ENCODE results near the gene CTNNAL1.
"Not testable (repeated sequence)": the region's sequence is repeated elsewhere in the genome, so short reads cannot be mapped to it uniquely, and the experiment has no call there.

Gene CTNNAL1

DNA sequence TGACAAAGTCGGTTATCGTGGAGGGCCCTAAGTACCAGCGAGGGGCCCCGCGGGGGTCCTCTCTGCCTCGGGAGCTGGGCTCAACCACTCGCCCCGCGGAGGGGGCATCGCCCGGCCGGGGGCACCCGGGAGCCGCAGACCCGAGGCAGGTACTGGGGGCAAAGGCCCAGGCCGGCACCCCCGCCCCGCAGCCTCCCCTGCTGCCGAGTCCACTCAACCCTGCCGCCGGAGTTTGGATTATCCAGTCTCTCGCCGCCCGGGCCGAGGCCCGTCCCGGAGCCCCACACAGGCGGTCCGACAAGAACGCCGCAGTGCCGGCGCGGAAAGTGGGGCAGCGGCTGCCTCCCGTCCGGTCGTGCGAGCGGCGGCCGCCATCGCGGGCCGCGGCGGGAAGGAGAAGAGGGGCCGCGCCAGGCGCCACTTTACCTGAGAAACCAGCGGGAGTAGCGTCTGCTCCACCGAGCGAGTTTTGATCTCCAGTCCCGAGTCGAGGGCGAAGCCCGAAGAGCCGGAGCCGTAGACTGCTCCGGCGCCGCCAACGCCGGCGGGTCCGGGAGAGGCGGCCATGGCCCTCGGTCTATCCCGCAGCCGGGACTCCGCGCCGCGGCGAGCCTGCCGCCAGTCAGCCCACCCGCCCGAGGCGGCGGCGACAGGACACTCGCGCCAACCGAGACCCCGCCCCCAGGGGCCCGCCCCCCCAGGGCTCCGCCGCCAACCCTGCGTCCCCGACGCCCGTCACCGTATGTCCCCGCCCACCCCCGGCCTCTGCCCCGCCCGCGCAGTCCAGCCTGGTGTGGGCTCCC is at the start of gene CTNNAL1:
TSS of gene CTNNAL1 (minus strand) at position 624 of the 803 bp plus-strand sequence. CDS start at position 567, 57 bp downstream.
- DNase-seq, result peak; percentile 79

- DNase-seq, result no peak
These were observed 49.2 kb upstream of the CTNNAL1 start for GRCh38 chr9:109062543-109062942.

GRCh38 chr9:109060191-109060590 is 46.9 kb upstream of the CTNNAL1 start:
- no peak for DNase-seq

DNA sequence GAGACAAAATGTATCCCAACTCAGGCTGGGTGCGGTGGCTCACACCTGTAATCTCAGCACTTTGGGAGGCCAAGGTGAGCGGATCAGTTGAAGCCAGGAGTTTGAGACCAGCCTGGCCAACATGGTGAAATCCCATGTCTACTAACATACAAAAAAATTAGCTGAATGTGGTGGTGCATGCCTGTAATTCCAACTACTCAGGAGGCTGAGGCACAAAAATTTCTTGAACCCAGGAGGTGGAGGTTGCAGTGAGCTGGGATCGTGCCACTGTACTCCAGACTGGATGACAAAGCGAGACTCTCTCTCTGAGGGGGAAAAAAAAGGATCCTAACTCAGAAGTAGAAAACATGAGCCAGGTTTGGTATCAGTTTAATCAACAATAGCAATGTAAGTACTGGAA is 39.8 kb upstream of the CTNNAL1 start:
- DNase-seq, result not testable (repeated sequence)

DNA sequence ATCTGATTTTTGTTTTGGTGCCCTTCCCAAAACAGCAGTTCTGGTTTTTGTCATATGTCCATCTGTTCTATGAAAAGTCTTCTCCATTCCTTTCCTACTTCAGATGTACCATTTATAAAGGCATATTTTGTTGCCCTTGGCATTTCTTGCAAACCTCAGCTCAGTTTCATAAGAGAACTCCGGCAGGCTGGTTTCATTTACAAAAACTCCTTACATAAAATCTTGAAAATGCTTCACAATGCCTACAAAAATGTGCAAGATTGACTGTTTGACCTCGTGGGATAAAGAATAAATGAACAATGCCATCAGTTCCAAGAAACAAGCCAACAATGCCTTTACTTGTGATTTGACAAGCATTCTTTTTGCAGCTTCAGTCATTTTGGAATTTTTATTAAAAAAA is 39.1 kb upstream of the CTNNAL1 start:
- no peak for DNase-seq

DNA sequence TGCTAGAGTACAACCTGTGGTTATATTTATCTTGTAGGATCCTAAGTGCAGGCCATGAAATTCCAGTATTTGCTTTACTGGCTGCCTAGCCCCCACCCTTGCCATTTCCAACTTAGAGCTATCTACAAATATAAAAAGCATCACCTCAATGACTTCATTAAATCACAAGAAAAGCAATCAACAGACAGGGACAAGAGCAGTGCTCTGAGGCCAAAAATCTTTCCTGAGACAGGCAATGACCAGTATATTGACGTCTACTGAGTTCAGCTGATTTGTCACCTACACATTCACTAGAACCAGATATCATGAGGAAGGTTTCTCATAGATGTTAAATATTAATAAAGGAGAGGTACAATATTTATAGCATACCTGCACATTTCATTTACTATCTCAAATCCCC is 38.4 kb upstream of the CTNNAL1 start:
- DNase-seq, result no peak

DNA sequence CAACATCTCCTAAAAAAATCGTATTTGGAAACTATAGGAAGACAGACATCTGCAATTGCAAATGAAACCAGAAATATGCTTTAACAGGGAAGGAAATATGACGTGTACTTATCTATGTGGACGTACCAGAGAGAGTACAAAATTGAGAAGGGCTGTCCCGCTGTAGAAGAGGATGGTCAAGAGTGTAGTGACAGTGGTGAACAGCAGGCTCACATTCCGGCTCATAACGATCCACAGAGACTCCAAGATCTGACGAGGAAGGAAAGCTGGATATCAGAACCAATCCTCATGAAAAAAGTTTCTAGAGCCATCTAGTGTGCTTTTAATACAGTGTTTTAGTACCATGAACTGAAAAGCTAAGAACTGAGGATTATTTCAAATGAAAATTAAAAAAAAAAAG is 37.1 kb upstream of the CTNNAL1 start:
- DNase-seq, result no peak

DNA sequence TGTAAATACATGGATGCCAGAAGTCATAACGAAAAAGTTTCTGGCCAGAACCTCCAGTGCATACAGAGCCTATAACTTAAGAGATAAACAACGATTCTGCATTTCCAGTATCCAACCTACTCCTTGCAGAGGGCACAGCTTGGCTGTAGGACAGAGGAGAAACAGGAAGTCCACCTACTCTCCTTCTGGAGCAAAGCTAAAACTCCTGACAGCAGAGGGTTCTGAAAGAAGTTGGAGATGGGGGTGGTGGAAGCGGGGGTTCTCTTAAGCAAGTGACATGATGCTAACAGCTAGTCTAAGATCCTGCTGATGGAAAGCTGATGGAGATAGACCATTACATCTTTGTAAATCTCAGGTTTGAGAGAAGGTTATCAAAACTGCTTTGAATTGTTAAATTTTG is 35.5 kb upstream of the CTNNAL1 start:
- no peak for DNase-seq

GRCh38 chr9:109047259-109047658 is 34.0 kb upstream of the CTNNAL1 start:
- no peak for DNase-seq

GRCh38 chr9:109046346-109046745 is 33.0 kb upstream of the CTNNAL1 start:
- DNase-seq, result no peak

DNA sequence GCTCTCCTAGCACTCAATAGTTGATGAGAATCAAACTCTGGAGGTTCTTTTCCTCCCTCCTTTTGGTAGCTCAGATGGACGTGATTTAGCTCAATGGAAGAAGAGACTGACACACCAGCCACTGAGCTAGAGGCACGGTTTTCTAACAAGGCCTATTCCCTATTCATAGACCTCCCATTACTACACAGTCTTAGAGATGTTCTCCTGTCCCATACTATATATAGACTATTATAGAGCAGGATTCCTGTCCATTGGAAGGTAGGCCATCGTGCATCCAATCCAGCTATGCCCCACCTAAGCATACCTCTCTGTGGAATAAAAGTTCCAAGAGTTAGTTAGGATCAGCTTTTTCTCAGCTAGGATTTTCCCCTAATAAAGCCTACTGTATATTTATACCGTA is 30.3 kb upstream of the CTNNAL1 start:
- no peak for DNase-seq

DNA sequence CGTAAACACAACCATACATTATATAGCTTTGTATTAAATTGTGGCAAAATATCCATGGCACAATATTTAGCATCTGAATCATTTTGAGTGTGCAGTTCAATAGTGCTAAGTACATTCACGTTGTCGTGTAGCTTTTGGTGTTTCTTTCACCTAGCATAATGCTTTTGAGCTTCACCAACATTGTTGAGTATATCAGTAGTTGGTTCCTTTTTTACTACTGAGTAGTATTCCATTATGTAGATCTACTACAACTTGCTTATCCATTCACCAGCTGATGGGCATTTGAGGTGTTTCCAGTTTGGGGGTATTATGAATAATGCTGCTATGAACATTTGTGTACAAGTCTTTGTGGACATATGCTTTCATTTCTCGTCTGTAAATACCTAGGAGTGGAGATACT is 27.3 kb upstream of the CTNNAL1 start:
- no peak for DNase-seq

- DNase-seq, result no peak
These were observed 26.2 kb upstream of the CTNNAL1 start for GRCh38 chr9:109039539-109039938.

- DNase-seq, result no peak
These were observed 24.8 kb upstream of the CTNNAL1 start for GRCh38 chr9:109037946-109038715.

DNA sequence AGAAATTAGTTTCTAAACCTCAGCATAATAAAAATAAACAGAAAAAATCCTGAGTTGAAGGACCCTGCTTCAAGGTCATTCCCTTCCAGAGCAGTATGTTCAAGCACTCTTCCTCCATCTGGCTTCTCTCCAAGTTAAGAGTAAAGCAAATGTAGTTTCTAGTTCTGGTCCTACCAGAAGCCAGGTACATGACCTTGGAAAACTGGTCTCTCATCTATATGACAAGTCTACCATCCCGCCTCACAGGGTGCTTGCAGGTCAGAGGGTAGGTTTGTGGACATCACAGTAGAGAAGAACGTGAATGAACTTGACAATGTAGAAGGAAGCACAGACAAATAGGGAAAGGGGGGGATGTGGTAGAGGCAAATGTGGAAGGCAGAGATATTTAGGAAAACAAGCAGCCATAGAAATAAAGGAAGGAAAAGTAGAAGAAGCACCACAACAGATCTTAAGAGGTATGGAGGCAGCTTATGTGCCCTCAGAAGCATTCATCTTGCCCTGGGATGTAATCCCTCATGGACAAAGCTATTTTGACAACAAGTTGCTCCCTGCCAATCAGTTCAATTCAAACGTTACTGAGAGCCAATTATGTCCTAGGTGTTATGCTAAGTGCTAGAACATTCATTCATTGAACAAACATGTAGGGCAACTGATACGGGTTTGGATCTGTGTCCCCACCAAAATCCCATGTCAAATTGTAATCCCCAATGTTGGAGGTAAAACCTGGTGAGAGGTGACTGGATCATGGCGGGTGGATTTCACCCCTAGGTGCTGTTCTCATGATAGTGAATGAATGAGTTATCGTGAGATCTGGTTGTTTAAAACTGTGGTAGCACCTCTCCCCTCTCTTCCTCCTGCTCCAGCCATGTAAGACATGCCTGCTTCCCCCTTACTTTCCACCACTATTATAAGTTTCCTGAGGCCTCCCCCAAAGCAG is 23.7 kb upstream of the CTNNAL1 start:
- peak; percentile 2 for DNase-seq

DNA sequence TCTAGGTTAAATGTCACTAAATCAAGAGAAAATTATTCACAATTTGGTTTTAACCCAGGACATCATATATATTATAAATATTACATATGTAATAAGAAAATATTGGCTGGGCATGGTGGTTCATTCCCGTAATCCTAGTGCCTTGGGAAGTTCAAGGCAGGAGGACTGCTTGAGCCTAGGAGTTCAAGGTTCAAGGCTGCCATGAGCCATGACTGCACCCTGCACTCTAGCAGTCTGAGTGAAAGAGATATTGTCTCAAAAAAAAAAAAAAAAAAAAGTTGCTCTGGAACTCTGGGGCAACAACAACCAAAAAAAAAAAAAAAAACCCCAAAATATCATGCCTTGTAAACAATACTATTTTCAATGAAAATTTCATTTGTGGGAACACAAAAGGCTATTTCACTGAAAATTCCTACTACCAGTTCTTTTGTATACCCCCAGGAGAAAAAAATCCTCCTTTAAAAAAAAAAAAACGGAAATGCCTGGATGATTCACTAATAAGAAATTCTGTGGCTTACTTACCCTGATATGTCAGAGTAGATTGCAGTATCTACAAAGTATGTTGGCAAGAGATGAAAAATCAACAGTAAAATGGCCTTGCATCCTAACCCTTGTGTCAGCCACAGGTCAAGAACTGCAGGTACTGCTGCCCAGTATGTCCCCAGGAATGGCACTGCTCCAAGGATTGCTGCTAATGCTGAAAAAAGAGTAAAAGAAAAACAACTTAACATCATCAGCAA is 22.6 kb upstream of the CTNNAL1 start:
- DNase-seq, result no peak

DNA sequence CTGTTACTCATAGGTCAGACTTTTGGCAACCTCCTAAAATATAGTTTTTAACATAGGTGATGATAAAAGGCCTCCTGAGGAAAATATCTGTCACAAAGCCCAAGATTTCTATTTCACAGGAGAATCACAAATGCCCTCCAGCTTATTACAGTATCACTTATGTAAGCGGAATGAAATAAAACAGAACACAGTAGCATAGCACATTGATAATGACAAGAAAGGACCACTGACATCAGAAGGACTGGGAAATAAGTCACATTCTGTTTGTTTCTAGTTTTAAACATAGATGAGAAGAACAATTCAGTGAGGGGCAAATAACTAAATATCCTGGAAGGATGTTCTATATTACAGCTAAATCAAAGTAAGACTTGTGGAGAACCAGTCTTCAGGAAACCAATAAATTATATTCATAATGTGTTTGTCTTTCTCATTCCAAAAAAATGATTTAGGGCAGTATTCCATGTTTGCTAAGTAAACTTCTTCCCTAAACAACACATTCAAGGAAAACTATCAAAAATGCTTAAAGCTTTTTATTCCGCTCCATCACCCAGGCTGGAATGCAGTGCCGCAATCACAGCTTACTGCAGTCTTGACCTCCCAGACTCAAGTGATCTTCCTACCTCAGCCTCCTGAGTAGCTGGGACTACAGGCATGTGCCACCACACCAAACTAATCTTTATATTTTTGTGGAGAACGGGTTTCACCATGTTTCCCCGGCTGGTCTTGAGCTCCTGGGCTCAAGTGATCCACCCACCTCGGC is 20.8 kb upstream of the CTNNAL1 start:
- DNase-seq, result no peak

GRCh38 chr9:109031241-109031640 is 17.9 kb upstream of the CTNNAL1 start:
- DNase-seq, result no peak

DNA sequence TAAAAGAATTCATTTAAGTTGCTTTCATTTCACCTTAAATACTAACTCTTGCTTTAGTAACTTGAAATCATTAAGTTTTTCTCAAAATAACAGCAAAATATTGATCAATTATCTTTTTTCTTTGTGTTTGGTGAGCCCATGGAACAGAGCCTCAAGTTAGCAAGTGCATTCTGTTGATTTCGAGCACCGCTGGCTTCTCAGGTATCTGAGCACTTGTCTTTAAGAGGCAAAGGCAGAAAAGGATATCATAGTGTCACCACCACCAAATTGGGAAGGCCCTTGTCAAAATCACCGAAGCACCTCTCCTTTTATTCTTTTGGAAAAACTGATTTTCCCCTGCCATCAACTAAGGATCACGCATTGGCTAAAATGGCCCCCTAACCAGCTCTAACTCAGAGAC is 17.1 kb upstream of the CTNNAL1 start:
- no peak for DNase-seq

DNA sequence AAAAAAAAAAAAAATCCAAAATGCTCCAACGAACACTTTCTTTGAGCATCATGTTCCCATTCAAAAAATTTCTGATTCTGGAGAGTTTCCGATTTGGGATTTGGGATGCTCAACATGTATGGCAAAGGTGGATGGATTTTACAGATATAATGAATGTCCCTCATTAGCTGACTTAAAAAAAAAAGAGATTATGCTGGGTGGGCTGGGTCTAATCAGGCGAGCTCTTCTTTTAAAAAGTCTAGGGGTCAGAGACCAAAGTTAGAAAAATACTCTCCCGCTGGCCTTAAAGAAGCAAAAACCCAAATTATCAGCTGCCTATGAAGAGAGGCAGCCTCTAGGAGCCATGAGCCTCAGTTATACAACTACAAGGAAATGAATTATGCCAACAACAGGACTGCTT is 15.2 kb upstream of the CTNNAL1 start:
- DNase-seq, result no peak

DNA sequence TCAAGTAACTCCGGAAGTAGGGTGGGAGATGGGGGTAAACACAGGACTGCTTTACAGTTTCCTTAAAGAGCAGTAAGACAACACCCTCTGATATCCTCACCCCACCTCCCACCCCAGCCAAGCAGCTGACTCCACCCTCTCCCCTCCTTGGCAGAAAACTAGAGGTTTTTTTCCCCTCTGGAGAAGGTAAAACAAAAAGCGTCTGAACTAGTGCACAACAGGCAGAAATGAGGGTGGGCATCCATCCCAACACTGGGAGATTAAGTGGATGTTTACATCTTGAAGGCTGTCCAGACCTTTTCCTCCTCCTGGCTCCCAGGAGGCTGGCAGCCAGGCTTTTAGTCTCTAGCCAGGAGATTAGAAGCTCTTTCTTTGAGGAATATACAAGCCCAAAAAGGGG is 13.9 kb upstream of the CTNNAL1 start:
- no peak for DNase-seq

GRCh38 chr9:109026306-109026705 is 13.0 kb upstream of the CTNNAL1 start:
- DNase-seq, result no peak

Measured in NCI-H1105 treated with DMSO at 0.1 percent for 48 hours (cell line).